ENCODE results near the gene RPS8.
"Not testable (repeated sequence)": the region's sequence is repeated elsewhere in the genome, so short reads cannot be mapped to it uniquely, and the experiment has no call there.

RPS8 gene

GRCh38 chr1:44815926-44816325 lies 40.6 kb downstream of the RPS8 start:
- H3K36me3 ChIP-seq (ENCODE audit: control insufficient read depth in 1 of 2, insufficient read depth in 2 of 2, low read length in 2 of 2); H4K12ac ChIP-seq (ENCODE audit: low read depth, low read length); H3K9me3 ChIP-seq (ENCODE audit: insufficient read depth, low read depth, low read length); DNase-seq; H3K4me3 ChIP-seq (ENCODE audit: low read depth, low read length); H3K18ac ChIP-seq (ENCODE audit: low read length); H3K4me2 ChIP-seq (ENCODE audit: low read length); H2BK5ac ChIP-seq (ENCODE audit: low read depth, low read length, poor library complexity); H3K4ac ChIP-seq (ENCODE audit: low read depth, low read length); H3K27me3 ChIP-seq (ENCODE audit: insufficient read depth, low read length); H2AFZ ChIP-seq (ENCODE audit: insufficient read depth, low read length, poor library complexity); H2BK12ac ChIP-seq (ENCODE audit: low read length); H3K23ac ChIP-seq (ENCODE audit: low read length); H4K8ac ChIP-seq (ENCODE audit: low read depth, low read length); H2BK120ac ChIP-seq (ENCODE audit: insufficient read depth, low read length, poor library complexity); H3K9ac ChIP-seq (ENCODE audit: low read length); H3K27ac ChIP-seq (ENCODE audit: low read depth, low read length); H4K91ac ChIP-seq (ENCODE audit: low read depth, low read length); H3K79me2 ChIP-seq (ENCODE audit: control insufficient read depth, insufficient read depth, low read length, poor library complexity); H3K14ac ChIP-seq (ENCODE audit: low read length); H2AK5ac ChIP-seq (ENCODE audit: low read length): not testable (repeated sequence)
- peaks cover 23% of the 10 kb centered on the region for H3K79me1 ChIP-seq (ENCODE audit: low read length)
- H3K4me1 ChIP-seq (ENCODE audit: control insufficient read depth in 1 of 2, insufficient read depth in 2 of 2, low read length in 2 of 2): peaks cover 28 to 33% of the 10 kb centered on the region in 2 experiments
- WGBS (ENCODE audit: extremely low coverage, insufficient coverage, insufficient read length): no CpG with 5 or more reads among the region's 9 CpGs

- H3K4me3 ChIP-seq (ENCODE audit: low read depth, low read length): no peak overlapping the region
- peaks cover 6 to 9% of the 10 kb centered on the region in 2 experiments for H3K36me3 ChIP-seq (ENCODE audit: control insufficient read depth in 1 of 2, insufficient read depth in 2 of 2, low read length in 2 of 2)
- no CpG with 5 or more reads among the region's 2 CpGs for WGBS (ENCODE audit: extremely low coverage, insufficient coverage, insufficient read length)
These were observed 42.0 kb downstream of the RPS8 start for GRCh38 chr1:44817307-44817706.

GRCh38 chr1:44817771-44818495 lies 42.6 kb downstream of the RPS8 start:
- no peak overlapping the region for H2AFZ ChIP-seq (ENCODE audit: insufficient read depth, low read length, poor library complexity)
- no peak overlapping the region for H3K4me2 ChIP-seq (ENCODE audit: low read length)
- WGBS (ENCODE audit: extremely low coverage, insufficient coverage, insufficient read length): no CpG with 5 or more reads among the region's 11 CpGs
- H2AK5ac ChIP-seq (ENCODE audit: low read length): no peak overlapping the region
- no peak overlapping the region for H2BK5ac ChIP-seq (ENCODE audit: low read depth, low read length, poor library complexity)
- H3K27me3 ChIP-seq (ENCODE audit: insufficient read depth, low read length): no peaks in the 10 kb centered on the region
- H3K79me1 ChIP-seq (ENCODE audit: low read length): peaks cover 15% of the 10 kb centered on the region
- H3K9ac ChIP-seq (ENCODE audit: low read length): no peak overlapping the region
- H3K4me1 ChIP-seq (ENCODE audit: control insufficient read depth in 1 of 2, insufficient read depth in 2 of 2, low read length in 2 of 2): peaks cover 15 to 17% of the 10 kb centered on the region in 2 experiments
- DNase-seq: peak in 1 of 2 donors; percentile 3
- no peak overlapping the region for H3K27ac ChIP-seq (ENCODE audit: low read depth, low read length)
- no peak overlapping the region for H2BK12ac ChIP-seq (ENCODE audit: low read length)
- H3K36me3 ChIP-seq (ENCODE audit: control insufficient read depth in 1 of 2, insufficient read depth in 2 of 2, low read length in 2 of 2): peaks cover 5 to 9% of the 10 kb centered on the region in 2 experiments
- H3K4me3 ChIP-seq (ENCODE audit: low read depth, low read length): no peak overlapping the region
- no peak overlapping the region for H3K4ac ChIP-seq (ENCODE audit: low read depth, low read length)
- H4K8ac ChIP-seq (ENCODE audit: low read depth, low read length): no peak overlapping the region
- no peak overlapping the region for H3K14ac ChIP-seq (ENCODE audit: low read length)
- H4K12ac ChIP-seq (ENCODE audit: low read depth, low read length): no peak overlapping the region
- no peak overlapping the region for H3K18ac ChIP-seq (ENCODE audit: low read length)
- no peak overlapping the region for H2BK120ac ChIP-seq (ENCODE audit: insufficient read depth, low read length, poor library complexity)
- H4K91ac ChIP-seq (ENCODE audit: low read depth, low read length): no peak overlapping the region
- no peak overlapping the region for H3K23ac ChIP-seq (ENCODE audit: low read length)
- H3K9me3 ChIP-seq (ENCODE audit: insufficient read depth, low read depth, low read length): no peaks in the 10 kb centered on the region
- H3K79me2 ChIP-seq (ENCODE audit: control insufficient read depth, insufficient read depth, low read length, poor library complexity): peaks cover 8% of the 10 kb centered on the region

More at GRCh38 chr1:44817307-44817706, 42.0 kb downstream of the RPS8 start:
- peaks cover 8% of the 10 kb centered on the region for H3K79me2 ChIP-seq (ENCODE audit: control insufficient read depth, insufficient read depth, low read length, poor library complexity)
- H3K4ac ChIP-seq (ENCODE audit: low read depth, low read length): no peak overlapping the region
- H4K91ac ChIP-seq (ENCODE audit: low read depth, low read length): no peak overlapping the region
- H3K4me2 ChIP-seq (ENCODE audit: low read length): no peak overlapping the region
- no peak overlapping the region for H2BK120ac ChIP-seq (ENCODE audit: insufficient read depth, low read length, poor library complexity)
- DNase-seq: no peak
- H3K9me3 ChIP-seq (ENCODE audit: insufficient read depth, low read depth, low read length): no peaks in the 10 kb centered on the region
- H3K14ac ChIP-seq (ENCODE audit: low read length): no peak overlapping the region
- no peak overlapping the region for H4K8ac ChIP-seq (ENCODE audit: low read depth, low read length)
- H3K27ac ChIP-seq (ENCODE audit: low read depth, low read length): no peak overlapping the region
- H2BK12ac ChIP-seq (ENCODE audit: low read length): no peak overlapping the region
- H2BK5ac ChIP-seq (ENCODE audit: low read depth, low read length, poor library complexity): no peak overlapping the region
- H3K4me1 ChIP-seq (ENCODE audit: control insufficient read depth in 1 of 2, insufficient read depth in 2 of 2, low read length in 2 of 2): peaks cover 17 to 21% of the 10 kb centered on the region in 2 experiments
- no peak overlapping the region for H2AK5ac ChIP-seq (ENCODE audit: low read length)
- H4K12ac ChIP-seq (ENCODE audit: low read depth, low read length): no peak overlapping the region
- no peak overlapping the region for H3K23ac ChIP-seq (ENCODE audit: low read length)
- H3K18ac ChIP-seq (ENCODE audit: low read length): no peak overlapping the region
- H3K79me1 ChIP-seq (ENCODE audit: low read length): peaks cover 16% of the 10 kb centered on the region
- no peak overlapping the region for H2AFZ ChIP-seq (ENCODE audit: insufficient read depth, low read length, poor library complexity)
- no peaks in the 10 kb centered on the region for H3K27me3 ChIP-seq (ENCODE audit: insufficient read depth, low read length)
- H3K9ac ChIP-seq (ENCODE audit: low read length): no peak overlapping the region

- Histone ChIP-seq H2BK120ac (ENCODE audit: insufficient read depth, low read length, poor library complexity) (no peak overlapping the region), H3K23ac (ENCODE audit: low read length) (no peak overlapping the region), H2BK12ac (ENCODE audit: low read length) (no peak overlapping the region), H3K4ac (ENCODE audit: low read depth, low read length) (no peak overlapping the region), H4K8ac (ENCODE audit: low read depth, low read length) (peak overlapping the region; percentile 13), H3K4me1 (ENCODE audit: control insufficient read depth in 1 of 2, insufficient read depth in 2 of 2, low read length in 2 of 2) (peaks cover 8 to 10% of the 10 kb centered on the region in 2 experiments), H4K12ac (ENCODE audit: low read depth, low read length) (no peak overlapping the region), H2AFZ (ENCODE audit: insufficient read depth, low read length, poor library complexity) (no peak overlapping the region), H3K9me3 (ENCODE audit: insufficient read depth, low read depth, low read length) (no peaks in the 10 kb centered on the region), H3K79me1 (ENCODE audit: low read length) (peaks cover 7% of the 10 kb centered on the region), H3K4me2 (ENCODE audit: low read length) (peak overlapping the region; percentile 66), H2BK5ac (ENCODE audit: low read depth, low read length, poor library complexity) (no peak overlapping the region), H3K79me2 (ENCODE audit: control insufficient read depth, insufficient read depth, low read length, poor library complexity) (peaks cover 6% of the 10 kb centered on the region), H3K4me3 (ENCODE audit: low read depth, low read length) (no peak overlapping the region), H3K27me3 (ENCODE audit: insufficient read depth, low read length) (no peaks in the 10 kb centered on the region), H3K27ac (ENCODE audit: low read depth, low read length) (peak overlapping the region; percentile 36), H3K14ac (ENCODE audit: low read length) (no peak overlapping the region), H3K9ac (ENCODE audit: low read length) (no peak overlapping the region), H2AK5ac (ENCODE audit: low read length) (no peak overlapping the region), H4K91ac (ENCODE audit: low read depth, low read length) (no peak overlapping the region), H3K36me3 (ENCODE audit: control insufficient read depth in 1 of 2, insufficient read depth in 2 of 2, low read length in 2 of 2) (peaks cover 0 to 2% of the 10 kb centered on the region in 2 experiments), H3K18ac (ENCODE audit: low read length) (no peak overlapping the region)
- peak in 1 of 2 donors; percentile 89 for DNase-seq
- no CpG with 5 or more reads among the region's 13 CpGs for whole genome bisulfite sequencing (ENCODE audit: extremely low coverage, insufficient coverage, insufficient read length)
These were observed 43.9 kb downstream of the RPS8 start for GRCh38 chr1:44819196-44819607.
